ENCODE measurements around the gene ITGAV.

DNA sequence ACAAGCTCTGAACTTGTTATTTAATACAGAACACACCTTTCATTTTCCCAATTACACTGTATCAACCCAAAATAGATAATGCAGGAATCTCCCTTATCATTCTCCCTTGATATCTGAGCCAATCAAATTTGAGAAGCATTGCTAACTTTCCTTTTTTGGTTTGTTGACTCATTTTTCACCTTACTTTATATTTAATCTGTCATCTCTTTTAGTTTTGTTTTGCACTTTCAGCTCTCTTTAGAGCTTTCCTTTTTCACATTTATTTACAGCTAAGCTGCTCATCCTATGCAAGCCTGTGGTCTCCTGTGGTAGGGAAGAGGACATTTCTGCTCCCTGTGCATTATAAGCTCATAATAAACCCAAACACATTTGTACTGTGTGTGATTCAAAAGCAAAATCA, 50.1 kb downstream of the ITGAV start:
- TF ChIP-seq, protein P1, sequence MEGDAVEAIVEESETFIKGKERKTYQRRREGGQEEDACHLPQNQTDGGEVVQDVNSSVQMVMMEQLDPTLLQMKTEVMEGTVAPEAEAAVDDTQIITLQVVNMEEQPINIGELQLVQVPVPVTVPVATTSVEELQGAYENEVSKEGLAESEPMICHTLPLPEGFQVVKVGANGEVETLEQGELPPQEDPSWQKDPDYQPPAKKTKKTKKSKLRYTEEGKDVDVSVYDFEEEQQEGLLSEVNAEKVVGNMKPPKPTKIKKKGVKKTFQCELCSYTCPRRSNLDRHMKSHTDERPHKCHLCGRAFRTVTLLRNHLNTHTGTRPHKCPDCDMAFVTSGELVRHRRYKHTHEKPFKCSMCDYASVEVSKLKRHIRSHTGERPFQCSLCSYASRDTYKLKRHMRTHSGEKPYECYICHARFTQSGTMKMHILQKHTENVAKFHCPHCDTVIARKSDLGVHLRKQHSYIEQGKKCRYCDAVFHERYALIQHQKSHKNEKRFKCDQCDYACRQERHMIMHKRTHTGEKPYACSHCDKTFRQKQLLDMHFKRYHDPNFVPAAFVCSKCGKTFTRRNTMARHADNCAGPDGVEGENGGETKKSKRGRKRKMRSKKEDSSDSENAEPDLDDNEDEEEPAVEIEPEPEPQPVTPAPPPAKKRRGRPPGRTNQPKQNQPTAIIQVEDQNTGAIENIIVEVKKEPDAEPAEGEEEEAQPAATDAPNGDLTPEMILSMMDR (conservative IDR thresholded peaks at IDR 0.05 in 1 of 2, IDR thresholded peaks at IDR 0.05 in 1 of 2; ENCODE audit: low read depth in 1 of 2, low read length in 2 of 2) = no peak
- no peak for TF ChIP-seq EZH2 (IDR thresholded peaks at IDR 0.05; ENCODE audit: low read length, missing control alignments)
